Pancreas (tissue), 10 donors: Measurements from ENCODE around the gene ZNF564. TPM values are rescaled to one million over a fixed set of nuclear protein-coding genes. Genes with fewer than 3 reads are reported as not detected.
"Not testable (repeated sequence)": the region's sequence is repeated elsewhere in the genome, so short reads cannot be mapped to it uniquely, and the experiment has no call there.

Source experiments
- ATAC-seq, 4 donors: fragments of 200-7000 bp; cut with Tn5 transposase; one replicate each; pipeline versions ENCODE4 v1.8.0 to v1.9.1; 2020; ENCODE audit warnings: mild to moderate bottlenecking in 4 of 4, moderate library complexity in 4 of 4
- DNase-seq, 6 donors: peaks; one replicate each; pipeline ENCODE4 v3.0.0-alpha.2; 2020
- FAIRE-seq: peaks from 2 replicates; lab custom pipeline; 2012; peaks lifted over from hg19 to GRCh38; lab: Jason Lieb, UNC
- H3K27ac ChIP-seq, 4 donors: fragments of 200-600 bp; sonication (generic); 1 replicate in 3 of 4; 2 replicates in 1 of 4; pipeline versions ENCODE4 v1.5.0 to v1.8.0; 2020
- H3K27me3 ChIP-seq, 4 donors: fragments of 200-600 bp; one replicate each; pipeline ENCODE4 v1.8.0; 2021
- H3K36me3 ChIP-seq, 3 donors: fragments of 200-600 bp; sonication (generic) in 1 of 3; one replicate each; pipeline versions ENCODE4 v1.5.0 to v1.8.0; 2020 to 2021
- H3K4me1 ChIP-seq, 3 donors: fragments of 200-600 bp; one replicate each; pipeline ENCODE4 v1.8.0; 2021
- H3K4me3 ChIP-seq, 4 donors: fragments of 200-600 bp; sonication (generic) in 2 of 4; one replicate each; pipeline versions ENCODE4 v1.5.0 to v1.8.0; 2020 to 2021
- H3K9me3 ChIP-seq, 4 donors: fragments of 200-600 bp; one replicate each; pipeline ENCODE4 v1.8.0; 2021
- CTCF ChIP-seq, 4 donors: fragments of 200-600 bp; sonication (generic) in 3 of 4; IDR thresholded peaks; one replicate each; pipeline versions ENCODE4 v1.5.0 to v1.8.0; 2021; ENCODE audit warnings: antibody characterized with exemption in 4 of 4
- WGBS, 2 donors: extraction: QIAGEN DNeasy Blood & Tissue Kit; methylation state at CpG; one replicate each; pipeline ENCODE4 v1.1.7; 2013; 5-methylcytosine and 5-hydroxymethylcytosine counted together
- intact Hi-C, 3 donors: fragments of 100-400 bp; cut with DNase I; formaldehyde crosslinking; loops; one replicate each; pipeline versions ENCODE4 v1.11.1 to v1.14.2; 2022
- polyA plus RNA-seq, 2 donors: library from polyadenylated mRNA; stranded (reverse); fragments of 200-250 nt; gene quantifications; one replicate each; pipeline ENCODE4 v1.2.3, GENCODE V29; 2013
- total RNA-seq, 6 donors: library from RNA; stranded (reverse); fragmentation: NEBNext Ultra II Directional in 4 of 6; extraction: Animal tissue kit (Norgen Biotek cat#: 25700) in 4 of 6; gene quantifications; one replicate each; pipeline versions ENCODE4 v1.2.1 to v1.2.4, GENCODE V29; 2021 to 2023
- donor health status: healthy with polysubstance abuse.
- donor health status: DM: no; HTN: no; CAD: no; lungs with moderate emphysema.
- donor health status: DM: no; HTN: no; CAD: no.
- donor health status: control.
- donor health status: control.
- donor health status: Bipolar disorder and iron deficiency.
- donor health status: DM: yes; HTN: yes; CAD: no.
- donor health status: DM: no; HTN: no; CAD: no.
- donor health status: DM: no; HTN: no; CAD: no.
- donor health status: DM: yes; HTN: yes; CAD: no.

ZNF564 gene
- total and polyA plus RNA-seq, 8 donors, result 4.2 to 10.4 (median 6.0) TPM

- TF ChIP-seq CTCF (IDR thresholded peaks at IDR 0.05), result no peak
- intact Hi-C loops, result no loop called here
- Histone ChIP-seq H3K27me3 (no peaks in the 10 kb centered on the region), H3K4me1 (no peaks in the 10 kb centered on the region), H3K36me3 (no peaks in the 10 kb centered on the region), H3K27ac (peak overlapping the region; percentile 72 to 94 (median 90)), H3K4me3 (peak overlapping the region in 2 of 4 donors; percentile 46 to 59), H3K9me3 (no peaks in the 10 kb centered on the region)
- FAIRE-seq, result no peak
- DNase-seq, result no peak
- no peak for ATAC-seq
- WGBS, 2 donors, result 97 to 99% methylated on average over 3 of the region's 3 CpGs
Measured at GRCh38 chr19:12494260-12494860, 56.9 kb downstream of the ZNF564 start.

- H3K27me3 ChIP-seq, H3K27ac ChIP-seq, H3K4me1 ChIP-seq, ATAC-seq, DNase-seq, H3K36me3 ChIP-seq, intact Hi-C loops, H3K4me3 ChIP-seq, FAIRE-seq, H3K9me3 ChIP-seq: not testable (repeated sequence)
- 82 to 90% methylated on average over 1 of the region's 1 CpG for WGBS, 2 donors
Measured at GRCh38 chr19:12486265-12486783, 65.0 kb downstream of the ZNF564 start.

- ATAC-seq, result no peak
- Histone ChIP-seq H3K36me3 (no peaks in the 10 kb centered on the region), H3K4me1 (peaks cover 0 to 8% (median 4%) of the 10 kb centered on the region in 3 donors), H3K27ac (peak overlapping the region in 1 of 4 donors; percentile 63), H3K4me3 (no peak overlapping the region), H3K9me3 (no peaks in the 10 kb centered on the region), H3K27me3 (no peaks in the 10 kb centered on the region)
- no peak for DNase-seq
- FAIRE-seq, result no peak
- 53 to 79% methylated on average over 3 of the region's 3 CpGs for WGBS, 2 donors
- intact Hi-C loops, result no loop called here
- no peak for TF ChIP-seq CTCF (IDR thresholded peaks at IDR 0.05)
Measured at GRCh38 chr19:12485571-12485970, 65.7 kb downstream of the ZNF564 start.

- Histone ChIP-seq H3K27ac (peak overlapping the region; percentile 46 to 68 (median 64)), H3K9me3 (no peaks in the 10 kb centered on the region)
- intact Hi-C loops, result no loop called here
Measured at GRCh38 chr19:12485052-12485416, 66.2 kb downstream of the ZNF564 start.

More at GRCh38 chr19:12485052-12485416, 66.2 kb downstream of the ZNF564 start:
- ATAC-seq (peak; percentile 45 to 59 (median 56)), DNase-seq (no peak), FAIRE-seq (no peak)
- Histone ChIP-seq H3K4me1 (peaks cover 0 to 8% (median 4%) of the 10 kb centered on the region in 3 donors), H3K36me3 (no peaks in the 10 kb centered on the region), H3K27me3 (no peaks in the 10 kb centered on the region), H3K4me3 (peak overlapping the region; percentile 45 to 95 (median 88))
- no peak for TF ChIP-seq CTCF (IDR thresholded peaks at IDR 0.05)
- 1 to 2% methylated on average over 11 of the region's 11 CpGs for WGBS, 2 donors
